ENCODE data around the gene MRPL17. TPM values are rescaled to one million over a fixed set of nuclear protein-coding genes. Genes with fewer than 3 reads are reported as not detected.
"Not testable (repeated sequence)": the region's sequence is repeated elsewhere in the genome, so short reads cannot be mapped to it uniquely, and the experiment has no call there.

The MRPL17 gene
- total RNA-seq = 10 to 100 TPM; 25.6 to 28.2 TPM
- long read RNA-seq, donor 1, partial matches to known transcripts = 0 of 8 reads
- long read RNA-seq, donor 1, other reads (novel, unspliced or antisense) = 3 of 8 reads
- long read RNA-seq, donor 2, transcript MRPL17-201 (3 exons, 1,969 nt) = major isoform, 18 of 22 reads
- long read RNA-seq, donor 2, partial matches to known transcripts = 0 of 22 reads
- long read RNA-seq, donor 2, other reads (novel, unspliced or antisense) = 1 of 22 reads

DNA sequence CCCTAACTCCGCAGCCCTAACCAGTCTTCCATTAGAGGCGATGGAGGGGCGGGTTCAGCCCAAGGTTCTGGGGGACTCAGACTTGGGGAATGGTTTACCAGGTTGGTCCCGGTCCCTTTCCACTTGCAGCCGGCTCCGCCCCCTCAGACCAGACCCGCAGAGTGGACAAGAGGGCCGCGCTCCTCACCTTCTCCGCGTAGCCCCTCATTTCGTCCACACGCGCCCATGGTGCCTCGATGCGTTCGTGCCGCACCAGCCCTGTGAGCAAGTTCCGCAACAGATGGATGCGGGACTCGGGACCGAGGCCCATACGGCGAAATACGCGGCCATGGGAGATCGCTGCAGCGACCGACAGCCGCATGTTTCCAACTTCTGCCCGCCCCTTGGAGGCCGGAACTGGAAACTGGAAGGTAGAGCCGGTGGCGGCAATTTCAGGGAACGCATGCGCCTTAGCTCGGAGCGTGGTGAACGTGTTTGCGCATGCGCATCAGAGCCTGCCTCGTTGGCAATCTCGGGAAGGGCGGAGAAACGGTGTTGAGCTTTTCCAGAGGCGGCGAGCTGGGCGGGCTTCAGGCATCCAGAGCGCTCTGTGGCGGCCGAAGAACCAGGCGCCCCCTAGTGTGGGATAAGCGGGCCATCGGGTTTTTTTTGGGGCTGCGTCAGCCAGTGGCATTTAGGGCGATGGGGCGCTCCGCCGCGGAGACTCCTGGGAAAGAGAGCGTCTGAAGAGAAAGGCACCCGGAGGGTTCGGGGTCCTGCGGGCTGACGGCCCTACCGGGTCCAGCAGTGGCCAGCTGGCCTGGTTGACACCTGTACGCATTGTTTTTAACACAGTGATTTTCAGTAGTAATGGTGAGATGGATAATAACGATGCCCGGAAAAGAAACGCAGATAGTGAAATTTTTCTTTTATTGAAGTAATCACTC, at the start of gene MRPL17:
MRPL17 (minus strand) TSS at position 405 of the 926 bp plus-strand sequence; CDS start at position 361, 44 bp downstream.
- peak; percentile 100 for DNase-seq (ENCODE audit: low spot score)
- intact Hi-C loops (cut with DNase I) = loop anchor here (5.0 to 10.0 kb wide), 2 partner anchors 71 to 148 kb away; partner anchors contain the start of gene TAF10 (in 1 of the 2)

DNA sequence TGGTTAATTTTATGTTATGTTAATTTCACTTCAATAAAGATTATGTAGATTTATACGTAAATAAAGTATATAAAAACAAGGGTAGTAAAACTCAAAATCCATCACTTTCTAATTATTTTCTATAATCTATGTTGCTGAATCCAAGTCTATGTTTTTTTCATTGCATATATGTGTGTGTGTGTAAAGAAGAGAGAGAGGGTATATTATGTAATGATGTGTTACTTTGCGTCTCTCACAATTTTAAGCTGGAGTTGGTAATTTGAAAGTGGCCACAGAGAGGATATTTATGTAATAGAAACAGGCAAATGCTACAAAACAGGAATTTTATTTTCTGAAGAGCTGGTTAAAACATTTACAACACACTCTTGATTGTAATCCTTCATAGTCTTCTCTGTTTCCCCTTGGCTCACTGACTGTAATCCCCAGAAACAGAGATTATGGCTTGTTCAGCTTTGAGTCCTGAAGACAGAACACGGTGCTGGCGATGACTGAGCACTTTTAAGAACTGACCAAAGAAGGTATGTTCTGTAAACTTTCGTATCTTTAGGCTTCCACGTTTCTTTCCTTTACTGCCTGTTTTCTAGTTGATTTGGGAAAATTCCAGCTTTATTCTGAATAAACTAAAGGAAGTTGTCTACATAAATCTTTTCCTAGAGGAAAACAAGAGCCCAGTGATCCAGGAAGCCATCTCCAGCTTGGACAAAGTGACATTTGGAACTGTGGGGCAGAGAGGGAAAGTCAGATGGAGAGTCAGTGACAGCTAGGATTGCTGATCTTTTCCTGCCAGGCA, 45.0 kb upstream of the MRPL17 start:
- no peak for DNase-seq (ENCODE audit: low spot score)
- intact Hi-C loops (cut with DNase I) = no loop called here

DNA sequence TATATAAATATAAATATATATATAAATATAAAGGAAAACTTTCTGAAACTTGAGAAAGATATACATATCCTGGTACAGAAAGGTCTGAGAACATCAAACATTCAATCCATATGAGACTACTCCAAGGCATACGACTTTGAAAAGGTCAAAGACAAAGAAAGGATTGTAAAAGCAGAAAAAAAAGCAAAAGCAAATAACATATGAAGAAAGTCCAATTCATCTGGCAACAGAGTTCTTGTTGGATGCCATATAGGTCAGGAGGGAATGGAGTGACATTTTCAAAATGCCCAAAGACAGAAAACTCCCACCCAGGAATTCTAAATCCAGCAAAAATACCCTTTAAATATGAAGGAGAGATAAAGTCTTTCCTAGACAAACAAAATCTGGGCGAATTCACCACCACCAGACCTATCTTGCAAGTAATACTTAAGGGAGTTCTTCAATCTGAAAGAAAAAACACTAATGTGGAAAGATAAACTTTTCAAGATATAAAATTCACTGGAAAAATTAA, 42.3 kb upstream of the MRPL17 start:
- intact Hi-C loops (cut with DNase I) = no loop called here
- DNase-seq (ENCODE audit: low spot score) = no peak

DNA sequence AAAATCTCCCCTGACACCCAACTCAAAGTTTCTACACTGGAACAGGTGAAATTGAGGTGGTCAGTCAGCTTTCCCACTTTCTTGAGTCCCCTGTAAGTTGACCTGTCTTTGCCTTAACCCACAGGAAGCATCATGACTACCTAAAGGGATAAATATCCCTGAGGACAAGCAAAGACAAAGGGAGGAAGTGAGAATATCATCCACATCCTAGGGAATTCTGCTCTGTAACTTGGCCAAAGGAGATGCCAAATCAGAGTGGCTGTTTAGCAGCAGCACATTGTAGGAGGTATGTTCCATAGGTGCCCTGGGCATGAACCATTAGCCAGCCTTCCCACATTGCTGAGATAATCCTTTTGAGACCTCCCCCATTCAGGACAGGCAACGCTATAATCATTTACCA, 40.9 kb upstream of the MRPL17 start:
- DNase-seq (ENCODE audit: low spot score) = no peak

DNA sequence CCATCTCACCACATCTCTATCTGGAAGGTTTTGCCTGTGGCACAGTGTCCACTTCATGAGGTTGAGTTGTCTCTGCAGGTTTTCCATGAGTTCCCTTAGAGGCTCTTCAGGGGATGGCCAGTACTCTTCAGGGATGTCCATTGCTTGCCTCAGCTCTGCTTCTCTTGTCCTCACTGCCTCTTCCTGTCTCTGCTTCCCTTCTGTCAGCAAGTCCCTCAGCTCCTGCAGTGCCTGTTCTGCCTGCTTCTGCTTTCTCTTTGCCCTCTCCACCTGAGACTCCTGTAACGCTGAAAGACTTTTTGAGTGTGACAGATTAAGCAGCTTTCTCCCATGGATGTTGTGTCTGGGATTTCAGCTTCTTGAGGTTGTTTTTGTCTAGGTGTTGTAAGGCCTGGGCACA, 38.2 kb upstream of the MRPL17 start:
- DNase-seq (ENCODE audit: low spot score) = no peak
- intact Hi-C loops (cut with DNase I) = no loop called here

More for the DNA sequence above, 40.9 kb upstream of the MRPL17 start:
- intact Hi-C loops (cut with DNase I) = no loop called here

DNA sequence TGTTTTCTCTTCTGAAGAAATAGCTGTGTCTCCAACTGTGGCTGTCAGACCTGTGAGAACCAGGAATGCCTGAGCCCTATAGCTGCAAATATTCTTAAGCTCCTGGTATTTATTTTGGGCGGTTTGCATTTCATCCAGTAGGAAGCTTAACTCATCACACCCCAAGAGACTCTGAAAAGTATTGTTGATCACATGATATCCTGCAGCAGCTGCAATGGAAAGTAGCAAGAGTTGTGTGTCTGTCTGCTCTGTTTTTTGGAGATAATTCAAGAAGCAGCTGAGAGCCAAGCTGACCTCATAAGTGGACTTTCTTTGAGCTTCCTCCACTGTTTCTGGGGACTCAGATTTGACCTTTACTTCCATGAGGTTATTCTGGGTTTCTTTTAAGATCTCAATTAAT, 36.4 kb upstream of the MRPL17 start:
- no peak for DNase-seq (ENCODE audit: low spot score)
- intact Hi-C loops (cut with DNase I) = no loop called here

DNA sequence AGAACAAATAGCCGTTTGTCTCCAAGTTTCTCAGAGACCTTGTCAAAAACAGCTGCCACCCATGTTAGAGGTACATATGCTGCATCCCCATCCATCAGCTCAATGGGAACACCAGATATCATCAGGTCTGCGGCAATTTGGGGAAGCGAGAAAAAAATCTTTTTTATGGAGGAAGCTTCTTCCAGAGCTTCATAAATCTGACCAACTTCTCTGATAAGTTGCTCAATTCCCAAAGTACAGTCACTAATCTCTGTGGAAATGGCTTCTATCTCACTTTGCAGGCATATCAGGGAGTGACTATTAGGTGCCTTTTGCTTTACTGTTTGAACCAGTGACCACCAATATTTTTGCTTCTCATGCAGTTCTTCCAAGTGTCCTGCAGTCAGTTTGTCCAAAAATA, 34.3 kb upstream of the MRPL17 start:
- intact Hi-C loops (cut with DNase I) = no loop called here
- DNase-seq (ENCODE audit: low spot score) = no peak

DNA sequence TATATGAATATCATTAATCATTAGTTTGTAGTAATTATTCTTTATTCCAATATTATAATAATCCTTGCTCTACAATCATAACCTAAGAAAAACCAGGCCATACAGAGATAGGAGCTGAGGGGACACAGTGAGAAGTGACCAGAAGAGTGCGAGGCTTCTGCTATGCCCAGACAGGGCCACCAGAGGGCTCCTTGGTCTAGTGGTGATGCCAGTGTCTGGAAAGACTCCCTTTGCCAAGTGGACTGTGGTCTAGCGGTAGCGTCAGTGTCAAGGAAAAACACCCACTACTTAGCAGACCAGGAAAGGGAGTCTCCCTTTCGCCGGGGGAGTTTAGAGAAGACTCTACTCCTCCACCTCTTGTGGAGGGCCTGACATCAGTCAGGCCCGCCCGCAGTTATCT, 28.4 kb upstream of the MRPL17 start:
- DNase-seq (ENCODE audit: low spot score); intact Hi-C loops (cut with DNase I): not testable (repeated sequence)

DNA sequence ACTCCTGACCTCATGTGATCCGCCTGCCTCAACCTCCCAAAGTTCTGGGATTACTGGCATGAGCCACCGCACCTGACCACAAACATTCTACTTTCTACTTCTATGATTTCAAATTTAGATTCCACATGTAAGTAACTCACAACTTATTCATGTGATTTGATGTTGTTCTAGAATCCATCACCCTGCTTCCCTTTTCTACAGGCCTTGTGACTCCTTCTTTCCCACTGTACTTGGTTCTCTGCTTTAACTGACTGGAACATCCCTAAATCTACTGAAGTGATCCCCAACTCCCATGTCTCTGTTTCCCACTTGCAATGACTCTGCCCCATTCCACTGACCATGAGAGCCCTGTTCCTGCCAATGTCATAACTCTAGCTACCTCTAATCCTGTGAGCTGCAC, 25.7 kb upstream of the MRPL17 start:
- DNase-seq (ENCODE audit: low spot score) = no peak
- intact Hi-C loops (cut with DNase I) = no loop called here

DNA sequence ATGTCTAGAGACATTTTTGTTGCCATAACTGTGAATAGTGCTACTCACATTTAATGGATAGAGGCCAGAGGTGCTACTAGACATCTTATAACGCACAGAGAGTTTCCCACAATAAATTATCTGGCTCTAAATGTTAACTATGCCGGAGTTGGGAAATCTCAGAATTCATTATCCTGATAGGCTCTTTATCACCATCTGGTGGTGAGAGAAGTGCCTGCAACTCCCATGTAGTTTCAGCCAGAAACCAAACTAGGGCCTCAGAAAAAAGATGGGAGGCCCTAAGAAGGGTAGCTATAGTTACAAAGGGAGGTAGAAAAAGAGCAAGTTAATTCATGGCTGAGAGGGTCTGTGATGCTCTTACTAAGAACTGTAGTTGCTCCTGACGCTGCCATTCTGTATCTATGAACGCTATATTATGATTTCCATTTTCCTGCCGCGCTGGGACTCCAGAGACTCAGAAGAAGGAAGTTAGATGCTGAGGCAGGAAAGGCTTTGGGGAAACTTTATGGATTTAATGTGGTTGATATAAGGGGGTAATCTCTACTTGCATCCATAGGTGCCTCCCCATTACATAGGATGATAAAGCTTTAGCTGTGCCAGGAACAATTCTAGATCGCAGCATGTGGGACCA, 22.9 kb upstream of the MRPL17 start:
- intact Hi-C loops (cut with DNase I) = no loop called here
- DNase-seq (ENCODE audit: low spot score) = no peak

DNA sequence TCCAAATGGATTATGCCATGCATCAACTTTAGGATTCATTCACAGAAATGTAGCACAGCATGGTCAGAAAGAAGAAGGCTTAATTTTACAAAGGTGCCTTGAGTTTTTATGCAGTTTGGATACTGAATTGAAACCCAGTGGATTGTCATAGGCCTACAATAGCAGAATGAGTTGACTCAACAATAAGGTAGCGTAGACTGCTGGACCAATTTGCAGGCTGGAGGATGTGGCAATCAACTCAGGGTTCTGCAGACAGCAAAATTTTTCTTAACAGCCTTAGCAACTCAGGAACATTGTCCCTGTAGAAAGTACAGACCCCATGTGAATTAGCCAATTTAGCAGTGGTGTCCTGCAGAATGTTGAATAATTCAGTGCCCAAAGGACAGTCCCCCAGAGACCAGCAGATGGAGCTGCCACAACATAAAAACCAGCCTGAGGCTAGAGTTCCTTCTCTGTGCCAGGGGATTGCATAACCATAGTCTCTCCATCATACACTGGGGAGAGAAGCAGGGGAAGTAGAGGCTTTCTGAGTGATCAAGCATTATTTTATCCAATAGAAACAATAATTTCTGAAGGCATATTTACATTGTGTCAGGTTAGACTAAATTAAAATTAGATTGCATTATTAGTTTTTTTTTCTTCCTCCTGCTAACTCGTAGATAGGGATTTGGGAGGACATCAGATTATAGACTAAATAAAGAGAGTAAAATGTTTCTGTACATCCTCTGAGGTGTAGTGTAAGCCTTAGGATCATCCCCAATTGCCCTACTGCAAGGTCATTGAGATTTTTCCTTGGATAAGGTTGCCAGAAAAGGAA, 20.3 kb upstream of the MRPL17 start:
- no peak for DNase-seq (ENCODE audit: low spot score)

DNA sequence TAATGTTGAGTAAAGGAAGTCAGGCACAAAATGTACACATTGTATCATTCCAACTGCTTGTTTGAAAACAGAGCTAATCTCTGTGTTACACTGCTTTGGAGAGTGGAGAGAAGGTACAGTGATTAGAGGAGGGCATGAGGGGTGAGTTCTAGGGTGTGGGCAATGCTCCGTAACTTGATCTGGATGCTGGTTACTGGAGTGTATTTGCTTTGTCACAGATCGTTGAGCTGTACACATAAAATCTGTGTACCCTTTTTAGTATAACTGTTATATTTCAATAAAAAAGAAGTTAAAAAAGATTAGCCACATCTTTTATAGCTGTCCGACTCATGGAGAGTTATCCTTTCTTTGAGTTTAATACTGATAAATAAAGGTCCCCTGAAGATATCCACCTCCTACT, 18.8 kb upstream of the MRPL17 start:
- DNase-seq (ENCODE audit: low spot score); intact Hi-C loops (cut with DNase I): not testable (repeated sequence)

More for the DNA sequence above, 20.3 kb upstream of the MRPL17 start:
- intact Hi-C loops (cut with DNase I) = no loop called here

DNA sequence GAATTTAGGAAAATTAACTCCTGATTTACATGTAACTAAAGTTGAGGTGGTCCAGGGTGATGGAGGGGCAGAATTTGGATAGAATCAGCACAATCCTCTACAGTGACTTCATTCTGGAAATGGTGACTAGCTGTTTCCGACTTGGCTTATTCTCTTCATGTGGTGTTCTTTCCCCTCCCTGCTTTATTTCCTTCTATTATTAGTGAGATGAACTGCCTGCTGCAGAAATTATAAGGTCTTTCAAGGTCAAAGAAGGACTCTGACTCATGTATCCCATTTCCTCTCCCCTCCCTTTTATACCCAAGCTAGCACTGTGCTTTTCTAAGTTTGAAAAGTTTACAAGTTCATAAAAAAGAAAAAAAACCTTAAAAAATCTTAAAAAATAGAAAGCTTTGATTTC, 12.2 kb upstream of the MRPL17 start:
- intact Hi-C loops (cut with DNase I) = no loop called here
- no peak for DNase-seq (ENCODE audit: low spot score)

DNA sequence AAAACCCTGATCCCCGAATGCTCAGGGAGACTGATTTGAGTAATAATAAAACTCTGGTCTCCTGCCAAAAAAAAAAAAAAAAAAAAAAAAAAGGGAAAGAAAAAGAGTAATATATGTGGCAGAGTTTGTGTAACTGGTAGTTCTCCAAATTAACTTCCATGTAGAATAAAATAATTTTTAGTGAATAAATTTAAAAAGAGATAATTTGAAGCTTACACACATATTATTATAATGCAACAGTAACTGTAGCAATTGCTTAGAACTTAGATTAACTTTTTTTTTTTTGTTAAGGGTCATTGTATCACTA, 11.0 kb upstream of the MRPL17 start:
- intact Hi-C loops (cut with DNase I) = no loop called here
- no peak for DNase-seq (ENCODE audit: low spot score)

DNA sequence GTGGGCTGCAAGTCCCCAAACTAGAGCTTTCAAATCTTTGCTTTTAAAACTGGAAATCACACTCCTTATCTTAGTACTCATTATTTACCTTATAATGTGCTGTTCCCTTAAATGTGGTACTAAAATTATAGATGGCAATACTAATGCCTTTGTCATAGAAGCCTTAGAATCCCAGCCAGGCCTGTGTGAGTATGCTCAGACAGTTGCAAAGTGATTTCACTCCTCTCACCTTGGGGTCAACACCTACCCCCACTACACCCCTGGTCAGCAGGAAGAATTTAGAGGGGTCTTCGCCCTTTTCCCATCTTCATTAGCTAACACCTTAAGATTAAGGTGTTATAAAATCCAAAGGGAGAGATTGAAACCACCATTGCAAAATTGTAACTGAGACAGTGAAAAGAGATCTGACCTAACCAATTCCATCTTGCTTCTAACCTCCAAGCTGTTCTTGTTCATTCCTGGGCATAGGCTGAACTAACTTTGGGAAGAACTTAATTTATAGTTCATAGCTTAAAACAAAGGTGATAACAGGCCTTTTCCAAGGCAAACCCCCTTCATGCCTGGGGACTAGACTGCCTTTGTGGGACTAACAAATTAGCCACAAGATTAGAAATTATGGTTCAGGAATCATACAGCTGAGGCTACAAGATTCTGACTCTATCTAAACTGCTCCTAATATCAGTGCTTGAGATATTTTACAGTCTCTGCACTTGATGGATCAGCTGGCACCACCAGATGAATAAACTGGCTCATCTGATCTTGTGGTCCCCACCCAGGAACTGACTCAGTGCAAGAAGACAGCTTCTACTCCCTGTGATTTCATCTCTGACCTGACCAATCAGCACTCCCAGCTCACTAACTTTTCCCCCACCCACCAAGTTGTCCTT, 10.4 kb upstream of the MRPL17 start:
- intact Hi-C loops (cut with DNase I) = no loop called here
- DNase-seq (ENCODE audit: low spot score) = no peak

DNA sequence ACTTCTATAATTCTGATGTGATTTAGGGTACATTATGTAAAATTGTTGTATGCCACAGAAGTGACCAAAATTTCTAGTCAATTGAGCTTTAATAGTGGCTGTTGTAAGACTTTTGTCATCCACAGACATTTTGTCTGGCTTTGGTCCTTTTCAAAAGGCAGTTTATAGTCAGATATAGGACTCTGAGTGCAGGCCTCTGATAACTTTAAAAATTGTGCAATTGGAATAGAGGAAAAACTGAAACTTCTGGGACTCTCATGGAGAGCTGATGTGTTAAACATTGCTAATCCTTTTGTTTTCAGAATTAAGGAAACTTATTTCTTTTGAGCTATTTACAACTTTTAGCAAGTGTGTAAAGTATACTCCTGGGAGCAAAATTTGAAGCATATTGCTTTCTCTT, 9.0 kb upstream of the MRPL17 start:
- intact Hi-C loops (cut with DNase I) = no loop called here
- no peak for DNase-seq (ENCODE audit: low spot score)

DNA sequence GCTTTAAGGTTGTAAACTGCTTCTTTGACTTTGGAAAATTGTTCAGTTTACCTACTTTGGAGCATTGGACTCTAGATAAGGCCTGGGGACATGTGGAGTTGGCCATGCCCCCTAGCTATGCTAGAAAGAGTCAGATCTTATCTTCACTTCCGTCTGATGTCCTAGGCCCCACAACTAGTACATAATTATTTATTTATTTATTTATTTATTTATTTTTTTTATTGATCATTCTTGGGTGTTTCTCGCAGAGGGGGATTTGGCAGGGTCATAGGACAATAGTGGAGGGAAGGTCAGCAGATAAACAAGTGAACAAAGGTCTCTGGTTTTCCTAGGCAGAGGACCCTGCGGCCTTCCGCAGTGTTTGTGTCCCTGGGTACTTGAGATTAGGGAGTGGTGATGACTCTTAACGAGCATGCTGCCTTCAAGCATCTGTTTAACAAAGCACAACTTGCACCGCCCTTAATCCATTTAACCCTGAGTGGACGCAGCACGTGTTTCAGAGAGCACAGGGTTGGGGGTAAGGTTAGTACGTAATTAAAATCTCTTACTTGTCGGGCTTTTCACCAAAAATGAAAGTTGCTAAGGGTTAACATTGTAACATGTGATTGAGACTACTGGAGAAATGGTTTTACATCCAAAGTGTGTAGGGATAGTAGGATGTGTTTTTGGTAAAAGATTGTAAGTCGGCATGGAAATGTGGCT, 7.4 kb upstream of the MRPL17 start:
- DNase-seq (ENCODE audit: low spot score); intact Hi-C loops (cut with DNase I): not testable (repeated sequence)
